ENCODE data around the gene UBXN4.

Gene UBXN4

GRCh38 chr2:135740206-135740605 is 1.4 kb upstream of the UBXN4 start:
- Histone ChIP-seq H4K20me1 (ENCODE audit: insufficient read depth, low read length) (peaks cover 24% of the 10 kb centered on the region), H3K4me2 (ENCODE audit: low read length) (no peak overlapping the region), H2AFZ (ENCODE audit: low read depth, low read length) (no peak overlapping the region), H3K4me3 (ENCODE audit: low read length) (no peak overlapping the region), H3K4me1 (ENCODE audit: low read length) (peaks cover 16% of the 10 kb centered on the region), H3K9me3 (ENCODE audit: insufficient read depth, low read length) (no peaks in the 10 kb centered on the region), H3K9ac (ENCODE audit: low read length) (no peak overlapping the region), H3K79me2 (ENCODE audit: low read length) (peaks cover 35% of the 10 kb centered on the region), H3K27ac (ENCODE audit: low read length) (no peak overlapping the region), H3K27me3 (ENCODE audit: low read depth, low read length) (no peaks in the 10 kb centered on the region), H3K36me3 (replicated peaks; ENCODE audit: low read depth, low read length) (peaks cover 6% of the 10 kb centered on the region)
- TF ChIP-seq EZH2phosphoT487 (IDR thresholded peaks at IDR 0.05; ENCODE audit: low read depth) = no peak
- no peak for TF ChIP-seq CTCF (IDR thresholded peaks at IDR 0.05; ENCODE audit: low read depth, low read length)

- peaks cover 11% of the 10 kb centered on the region for H3K36me3 ChIP-seq (replicated peaks; ENCODE audit: low read depth, low read length)
- peaks cover 16% of the 10 kb centered on the region for H3K4me1 ChIP-seq (ENCODE audit: low read length)
- peaks cover 43% of the 10 kb centered on the region for H3K79me2 ChIP-seq (ENCODE audit: low read length)
- no peaks in the 10 kb centered on the region for H3K9me3 ChIP-seq (ENCODE audit: insufficient read depth, low read length)
- H3K27me3 ChIP-seq (ENCODE audit: low read depth, low read length) = no peaks in the 10 kb centered on the region
- no peak overlapping the region for H3K27ac ChIP-seq (ENCODE audit: low read length)
- peaks cover 30% of the 10 kb centered on the region for H4K20me1 ChIP-seq (ENCODE audit: insufficient read depth, low read length)
- no peak overlapping the region for H3K9ac ChIP-seq (ENCODE audit: low read length)
- TF ChIP-seq CTCF (IDR thresholded peaks at IDR 0.05; ENCODE audit: low read depth, low read length) (no peak), EZH2phosphoT487 (IDR thresholded peaks at IDR 0.05; ENCODE audit: low read depth) (no peak)
- H2AFZ ChIP-seq (ENCODE audit: low read depth, low read length) = peak overlapping the region; percentile 99
- peak overlapping the region; percentile 44 for H3K4me3 ChIP-seq (ENCODE audit: low read length)
- peak overlapping the region; percentile 40 for H3K4me2 ChIP-seq (ENCODE audit: low read length)
Measured at GRCh38 chr2:135741043-135741394, 636 bp upstream of the UBXN4 start.

- no peak for TF ChIP-seq EZH2phosphoT487 (IDR thresholded peaks at IDR 0.05; ENCODE audit: low read depth)
- TF ChIP-seq CTCF (IDR thresholded peaks at IDR 0.05; ENCODE audit: low read depth, low read length) = no peak
- Histone ChIP-seq H4K20me1 (ENCODE audit: insufficient read depth, low read length) (peaks cover 42% of the 10 kb centered on the region), H3K4me3 (ENCODE audit: low read length) (peak overlapping the region; percentile 85)
Measured at GRCh38 chr2:135742325-135742757, 686 bp downstream of the UBXN4 start.

GRCh38 chr2:135743860-135744259 is 2.2 kb downstream of the UBXN4 start:
- peaks cover 23% of the 10 kb centered on the region for H3K36me3 ChIP-seq (replicated peaks; ENCODE audit: low read depth, low read length)
- H3K79me2 ChIP-seq (ENCODE audit: low read length) = peaks cover 64% of the 10 kb centered on the region
- peaks cover 46% of the 10 kb centered on the region for H4K20me1 ChIP-seq (ENCODE audit: insufficient read depth, low read length)
- H3K9me3 ChIP-seq (ENCODE audit: insufficient read depth, low read length) = no peaks in the 10 kb centered on the region
- no peak overlapping the region for H2AFZ ChIP-seq (ENCODE audit: low read depth, low read length)
- H3K4me3 ChIP-seq (ENCODE audit: low read length) = peak overlapping the region; percentile 85
- H3K4me2 ChIP-seq (ENCODE audit: low read length) = peak overlapping the region; percentile 96
- H3K9ac ChIP-seq (ENCODE audit: low read length) = no peak overlapping the region
- H3K27ac ChIP-seq (ENCODE audit: low read length) = no peak overlapping the region
- H3K4me1 ChIP-seq (ENCODE audit: low read length) = peaks cover 16% of the 10 kb centered on the region
- TF ChIP-seq EZH2phosphoT487 (IDR thresholded peaks at IDR 0.05; ENCODE audit: low read depth) (no peak), CTCF (IDR thresholded peaks at IDR 0.05; ENCODE audit: low read depth, low read length) (no peak)
- H3K27me3 ChIP-seq (ENCODE audit: low read depth, low read length) = no peaks in the 10 kb centered on the region

More at GRCh38 chr2:135742325-135742757, 686 bp downstream of the UBXN4 start:
- Histone ChIP-seq H3K9ac (ENCODE audit: low read length) (peak overlapping the region; percentile 93), H3K9me3 (ENCODE audit: insufficient read depth, low read length) (no peaks in the 10 kb centered on the region), H3K79me2 (ENCODE audit: low read length) (peaks cover 56% of the 10 kb centered on the region), H2AFZ (ENCODE audit: low read depth, low read length) (peak overlapping the region; percentile 26; the same call in 1 of the 2 replicates), H3K36me3 (replicated peaks; ENCODE audit: low read depth, low read length) (peaks cover 18% of the 10 kb centered on the region), H3K27ac (ENCODE audit: low read length) (peak overlapping the region; percentile 83), H3K27me3 (ENCODE audit: low read depth, low read length) (no peaks in the 10 kb centered on the region), H3K4me1 (ENCODE audit: low read length) (peaks cover 16% of the 10 kb centered on the region), H3K4me2 (ENCODE audit: low read length) (peak overlapping the region; percentile 96)
